Measurements from ENCODE around the gene NACC2.

The NACC2 gene

GRCh38 chr9:136014147-136014923 lies 80.8 kb downstream of the NACC2 start:
- TF ChIP-seq CTCF (IDR thresholded peaks at IDR 0.05) = no peak
- Histone ChIP-seq H3K36me3 (ENCODE audit: control insufficient read depth, insufficient read depth, low read length) (no peaks in the 10 kb centered on the region), H3K79me2 (no peaks in the 10 kb centered on the region), H3K9me3 (ENCODE audit: control insufficient read depth, low read length) (no peaks in the 10 kb centered on the region), H3K27me3 (ENCODE audit: control insufficient read depth, insufficient read depth, low read length) (no peaks in the 10 kb centered on the region), H3K27ac (no peak overlapping the region), H3K4me2 (ENCODE audit: low read length) (no peak overlapping the region), H3K4me1 (no peaks in the 10 kb centered on the region), H3K4me3 (ENCODE audit: low read depth, low read length) (no peak overlapping the region), H2AFZ (no peak overlapping the region), H3K9ac (no peak overlapping the region)

- Histone ChIP-seq H3K4me2 (ENCODE audit: low read length) (no peak overlapping the region), H3K9ac (no peak overlapping the region), H3K27ac (no peak overlapping the region), H3K9me3 (ENCODE audit: control insufficient read depth, low read length) (no peaks in the 10 kb centered on the region), H3K4me3 (ENCODE audit: low read depth, low read length) (no peak overlapping the region), H3K27me3 (ENCODE audit: control insufficient read depth, insufficient read depth, low read length) (no peaks in the 10 kb centered on the region), H3K4me1 (no peaks in the 10 kb centered on the region), H2AFZ (no peak overlapping the region), H3K79me2 (no peaks in the 10 kb centered on the region), H3K36me3 (ENCODE audit: control insufficient read depth, insufficient read depth, low read length) (no peaks in the 10 kb centered on the region)
- TF ChIP-seq CTCF (IDR thresholded peaks at IDR 0.05) = no peak
These were observed 81.5 kb downstream of the NACC2 start for GRCh38 chr9:136013524-136014034.

GRCh38 chr9:136013116-136013515 lies 82.0 kb downstream of the NACC2 start:
- Histone ChIP-seq H3K27ac (no peak overlapping the region), H2AFZ (no peak overlapping the region), H3K4me2 (ENCODE audit: low read length) (no peak overlapping the region), H3K36me3 (ENCODE audit: control insufficient read depth, insufficient read depth, low read length) (no peaks in the 10 kb centered on the region), H3K27me3 (ENCODE audit: control insufficient read depth, insufficient read depth, low read length) (no peaks in the 10 kb centered on the region), H3K9ac (no peak overlapping the region), H3K9me3 (ENCODE audit: control insufficient read depth, low read length) (no peaks in the 10 kb centered on the region), H3K79me2 (no peaks in the 10 kb centered on the region), H3K4me1 (no peaks in the 10 kb centered on the region), H3K4me3 (ENCODE audit: low read depth, low read length) (no peak overlapping the region)
- no peak for TF ChIP-seq CTCF (IDR thresholded peaks at IDR 0.05)

- Histone ChIP-seq H3K4me1 (no peaks in the 10 kb centered on the region), H3K79me2 (no peaks in the 10 kb centered on the region), H3K4me2 (ENCODE audit: low read length) (no peak overlapping the region), H3K36me3 (ENCODE audit: control insufficient read depth, insufficient read depth, low read length) (no peaks in the 10 kb centered on the region), H3K27me3 (ENCODE audit: control insufficient read depth, insufficient read depth, low read length) (no peaks in the 10 kb centered on the region), H3K27ac (peak overlapping the region; percentile 59), H3K9ac (no peak overlapping the region), H3K4me3 (ENCODE audit: low read depth, low read length) (no peak overlapping the region), H3K9me3 (ENCODE audit: control insufficient read depth, low read length) (no peaks in the 10 kb centered on the region), H2AFZ (no peak overlapping the region)
- no peak for TF ChIP-seq CTCF (IDR thresholded peaks at IDR 0.05)
These were observed 82.4 kb downstream of the NACC2 start for GRCh38 chr9:136012651-136013050.

All from parathyroid adenoma (tissue), 2 donors.